HCT116 (cell line): ENCODE measurements around the gene INPP5F. TPM values are rescaled to one million over a fixed set of nuclear protein-coding genes. Genes with fewer than 3 reads are reported as not detected.

Experiments
- ATAC-seq: fragments of 200-7000 bp; cut with Tn5 transposase; 2 replicates; pipeline ENCODE4 v1.9.1; 2020; ENCODE audit warnings: mild to moderate bottlenecking, moderate library complexity
- BruUV-seq: library from RNA; stranded (reverse); fragments of 400-500 nt; replicated peaks from 2 replicates; lab custom pipeline; 2021; lab: Mats Ljungman, UMichigan
- CTCF ChIA-PET: fragments of 300-600 bp; sonication (Branson Sonifier 250); formaldehyde crosslinking; loops from one replicate; lab custom pipeline; 2021; ENCODE audit warnings: antibody characterized with exemption; lab: Charles Lee
- POLR2A ChIA-PET: fragments of 300-600, 350-600 bp; sonication (Branson Sonifier 250); formaldehyde crosslinking; loops from one replicate; lab custom pipeline; 2021; ENCODE audit warnings: antibody characterized with exemption; lab: Charles Lee
- RAD21 ChIA-PET, 2 experiments: fragments of 300-600 bp; sonication (Branson Sonifier 250); formaldehyde crosslinking; loops; one replicate each; lab custom pipeline; 2023; ENCODE audit warnings: low total read pairs in 2 of 2; ENCODE audit not compliant: uncharacterized antibody in 2 of 2, unreplicated experiment in 2 of 2, low non-redundant PET in 1 of 2; lab: Charles Lee
- DNase-seq: peaks from one replicate; pipeline ENCODE4 v3.0.0-alpha.2; 2010; ENCODE audit warnings: low read depth, low spot score
- H2AFZ ChIP-seq: fragments of 200-600 bp; shearing (Covaris generic), sonication (generic); 2 replicates; pipeline ENCODE4 v1.6.1; 2017; ENCODE audit warnings: low read depth, mixed run types, mixed read lengths, antibody characterized with exemption, low read length; ENCODE audit not compliant: poor library complexity, severe bottlenecking
- H3K27ac ChIP-seq: 2 replicates; pipeline ENCODE4 v1.5.1; 2012; ENCODE audit warnings: low read depth, low read length
- H3K27me3 ChIP-seq: fragments of 200-600 bp; sonication (generic); 2 replicates; pipeline ENCODE4 v1.6.1; 2016; ENCODE audit warnings: mixed run types, low read length, mixed read lengths; ENCODE audit not compliant: insufficient read depth
- H3K36me3 ChIP-seq, 2 experiments: fragments of 200-500 bp in 1 of 2; fragments of 200-600 bp in 1 of 2; sonication (Bioruptor generic) in 1 of 2; sonication (generic) in 1 of 2; 2 replicates each; pipeline versions ENCODE4 v1.5.1 to v1.6.1; 2014 to 2016; ENCODE audit warnings: low read length in 2 of 2, inconsistent platforms in 1 of 2, mixed read lengths in 1 of 2, mixed run types in 1 of 2; ENCODE audit not compliant: insufficient read depth in 2 of 2, control insufficient read depth in 1 of 2
- H3K4me1 ChIP-seq, 2 experiments: fragments of 200-600 bp in 1 of 2; sonication (generic) in 1 of 2; 2 replicates each; pipeline versions ENCODE4 v1.5.1 to v1.6.1; 2012 to 2017; ENCODE audit warnings: low read length in 2 of 2, inconsistent platforms in 1 of 2, mild to moderate bottlenecking in 1 of 2, mixed read lengths in 1 of 2, mixed run types in 1 of 2, moderate library complexity in 1 of 2; ENCODE audit not compliant: insufficient read depth in 2 of 2, control insufficient read depth in 1 of 2
- H3K4me2 ChIP-seq: fragments of 200-600 bp; sonication (generic); 2 replicates; pipeline ENCODE4 v1.6.1; 2017; ENCODE audit warnings: mixed run types, low read length, mixed read lengths
- H3K4me3 ChIP-seq, 2 experiments: fragments of 200-600 bp in 1 of 2; sonication (generic) in 1 of 2; replicated peaks in 1 of 2; 2 replicates each; pipeline ENCODE4 v1.5.1; 2011 to 2016; ENCODE audit warnings: low read length in 2 of 2, control low read depth in 1 of 2, low read depth in 1 of 2, mild to moderate bottlenecking in 1 of 2, mixed read lengths in 1 of 2, mixed run types in 1 of 2
- H3K79me2 ChIP-seq: fragments of 200-600 bp; sonication (generic); 2 replicates; pipeline ENCODE4 v1.6.1; 2017; ENCODE audit warnings: mild to moderate bottlenecking, mixed run types, low read length, moderate library complexity, mixed read lengths; ENCODE audit not compliant: insufficient read depth
- H3K9ac ChIP-seq: fragments of 200-600 bp; sonication (generic); 2 replicates; pipeline ENCODE4 v1.6.1; 2016; ENCODE audit warnings: low read length, mixed read lengths
- H3K9me2 ChIP-seq: fragments of 200-600 bp; sonication (generic), shearing (Covaris generic); 2 replicates; pipeline ENCODE4 v1.6.1; 2017; ENCODE audit warnings: mixed run types, mild to moderate bottlenecking, moderate library complexity; ENCODE audit not compliant: insufficient read depth
- H3K9me3 ChIP-seq, 2 experiments: fragments of 200-500 bp in 1 of 2; fragments of 200-600 bp in 1 of 2; sonication (Bioruptor generic) in 1 of 2; sonication (generic) in 1 of 2; 2 replicates each; pipeline ENCODE4 v1.6.1; 2014 to 2017; ENCODE audit warnings: low read length in 2 of 2, mixed read lengths in 2 of 2, inconsistent platforms in 1 of 2, low read depth in 1 of 2, mild to moderate bottlenecking in 1 of 2, mixed run types in 1 of 2, moderate library complexity in 1 of 2; ENCODE audit not compliant: control insufficient read depth in 1 of 2, insufficient read depth in 1 of 2
- H4K20me1 ChIP-seq: fragments of 200-600 bp; sonication (generic), shearing (Covaris generic); 2 replicates; pipeline ENCODE4 v1.6.1; 2017; ENCODE audit warnings: mixed run types, mild to moderate bottlenecking, moderate library complexity; ENCODE audit not compliant: insufficient read depth
- CEBPB ChIP-seq: IDR thresholded peaks from 2 replicates; pipeline ENCODE4 v1.6.1; 2012; ENCODE audit warnings: low read depth
- CTCF ChIP-seq, 3 experiments: fragments of 200-600 bp in 1 of 3; sonication (generic) in 1 of 3; IDR thresholded peaks in 2 of 3; conservative IDR thresholded peaks in 1 of 3; 2 replicates each; pipeline ENCODE4 v1.5.1; 2012 to 2017; ENCODE audit warnings: low read depth in 2 of 3, low read length in 2 of 3, antibody characterized with exemption in 1 of 3, borderline replicate concordance in 1 of 3, control low read depth in 1 of 3, mild to moderate bottlenecking in 1 of 3, mixed read lengths in 1 of 3, mixed run types in 1 of 3, moderate library complexity in 1 of 3; ENCODE audit not compliant: insufficient read depth in 1 of 3
- EGR1 ChIP-seq: IDR thresholded peaks from 2 replicates; pipeline ENCODE4 v1.6.1; 2012; ENCODE audit warnings: low read depth
- ELF1 ChIP-seq: IDR thresholded peaks from 2 replicates; pipeline ENCODE4 v1.6.1; 2012; ENCODE audit warnings: low read depth, borderline replicate concordance
- EZH2 ChIP-seq: fragments of 200-600 bp; sonication (generic); IDR thresholded peaks from 2 replicates; pipeline ENCODE4 v1.6.1; 2017; ENCODE audit warnings: antibody characterized with exemption, mixed run types
- EZH2phosphoT487 ChIP-seq: fragments of 200-600 bp; IDR thresholded peaks from 2 replicates; pipeline ENCODE4 v1.6.1; 2018; ENCODE audit warnings: antibody characterized with exemption, borderline replicate concordance
- FOSL1 ChIP-seq: IDR thresholded peaks from 2 replicates; pipeline ENCODE4 v1.6.1; 2012; ENCODE audit warnings: low read depth
- JUND ChIP-seq: IDR thresholded peaks from 2 replicates; pipeline ENCODE4 v1.6.1; 2012
- POLR2A ChIP-seq: IDR thresholded peaks from 2 replicates; pipeline ENCODE4 v1.7.0; 2011; ENCODE audit warnings: borderline replicate concordance; ENCODE audit not compliant: insufficient read depth, insufficient read length; ENCODE audit errors: extremely low read depth
- POLR2AphosphoS5 ChIP-seq: IDR thresholded peaks from 2 replicates; pipeline ENCODE4 v1.6.1; 2011; ENCODE audit warnings: mild to moderate bottlenecking, low read depth, low read length, moderate library complexity
- RAD21 ChIP-seq: IDR thresholded peaks from 2 replicates; pipeline ENCODE4 v1.6.1; 2012; ENCODE audit warnings: low read depth, mild to moderate bottlenecking
- SP1 ChIP-seq: IDR thresholded peaks from 2 replicates; pipeline ENCODE4 v1.6.1; 2012; ENCODE audit warnings: low read depth
- SRF ChIP-seq: IDR thresholded peaks from 2 replicates; pipeline ENCODE4 v1.6.1; 2012; ENCODE audit warnings: low read depth
- TCF7L2 ChIP-seq: IDR thresholded peaks from 2 replicates; pipeline ENCODE4 v1.7.0; 2011; ENCODE audit warnings: borderline replicate concordance, inconsistent platforms; ENCODE audit not compliant: insufficient read depth, insufficient read length; ENCODE audit errors: extremely low read depth
- YY1 ChIP-seq: IDR thresholded peaks from 2 replicates; pipeline ENCODE4 v1.6.1; 2011; ENCODE audit warnings: low read length, low read depth, moderate library complexity, mild to moderate bottlenecking; ENCODE audit not compliant: insufficient replicate concordance; ENCODE audit errors: extremely low read depth
- ZFX ChIP-seq: fragments of 450-650 bp; IDR thresholded peaks from 2 replicates; pipeline ENCODE4 v1.6.1; 2017
- ZNF274 ChIP-seq: fragments of 200-500 bp; sonication (Bioruptor generic); IDR thresholded peaks from 2 replicates; pipeline ENCODE4 v1.6.1; 2014; ENCODE audit warnings: mild to moderate bottlenecking, low read depth, low read length, inconsistent platforms
- intact Hi-C: fragments of 100-400 bp; cut with micrococcal nuclease; formaldehyde crosslinking; loops from 2 replicates; pipeline ENCODE4 v1.10.0; 2022
- total RNA-seq: library from RNA; stranded (reverse); gene quantifications from one replicate; pipeline ENCODE4 v1.2.1, GENCODE V29; 2021; ENCODE audit not compliant: unreplicated experiment
- TF ChIP-seq, protein P1 (sequence below): IDR thresholded peaks from 2 replicates; pipeline ENCODE4 v1.6.1; 2012
- TF ChIP-seq, protein P2 (sequence below): IDR thresholded peaks from 2 replicates; pipeline ENCODE4 v1.6.1; 2012; ENCODE audit warnings: low read depth

Gene INPP5F
- total RNA-seq, 1 experiment from 2014 or later = 21.6 TPM

DNA sequence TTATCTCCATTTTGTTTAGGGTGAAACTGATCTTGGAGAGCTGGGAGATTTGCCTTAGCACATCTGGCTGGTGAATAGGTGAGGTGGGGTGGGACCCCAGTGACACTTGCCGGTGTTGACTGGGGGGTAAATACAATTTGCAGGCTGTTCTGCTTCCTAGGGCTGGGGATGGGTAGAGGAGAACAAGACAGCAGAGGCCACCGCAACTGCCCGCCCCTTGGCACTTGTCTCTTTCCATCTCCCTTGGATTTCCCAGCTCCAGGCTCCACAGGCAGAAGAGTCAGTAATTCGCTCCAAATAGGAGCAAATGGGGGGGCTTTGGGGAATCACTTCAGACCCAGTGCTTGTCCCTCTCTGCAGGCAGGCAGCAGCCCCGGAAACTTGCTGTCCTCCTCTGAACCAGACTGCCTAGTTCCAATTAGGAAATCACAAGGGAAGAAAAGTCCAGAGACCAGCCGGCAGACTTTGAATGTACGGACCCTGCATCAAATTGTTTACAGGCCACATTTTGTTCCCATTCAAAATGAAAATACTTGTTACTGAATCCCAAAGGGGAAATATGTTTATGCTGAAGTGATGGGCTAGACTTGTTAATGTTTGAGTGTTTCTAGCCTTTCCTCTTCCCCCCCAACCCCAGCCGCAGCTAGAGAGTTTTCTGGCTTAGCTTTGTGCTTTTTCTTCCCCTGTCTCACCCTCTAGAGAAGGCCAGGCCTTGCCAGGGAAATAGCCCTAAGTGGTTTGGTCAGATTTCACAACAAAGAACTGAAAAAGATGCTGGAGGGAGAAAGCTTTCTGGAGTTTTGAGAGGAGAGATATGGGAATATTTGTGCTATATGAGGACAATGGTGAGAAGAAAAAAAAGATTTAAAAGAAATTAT lies 10.0 kb upstream of the INPP5F start:
- ChIA-PET POLR2A (no interaction called here), RAD21 (no interaction called here), CTCF (no interaction called here)
- ATAC-seq (no peak), DNase-seq (no peak)
- Histone ChIP-seq H3K9ac (no peak overlapping the region), H3K4me3 (no peak overlapping the region), H2AFZ (no peak overlapping the region), H3K36me3 (no peaks in the 10 kb centered on the region), H3K9me2 (no peaks in the 10 kb centered on the region), H3K4me1 (no peaks in the 10 kb centered on the region), H3K79me2 (no peaks in the 10 kb centered on the region), H3K27ac (no peak overlapping the region), H3K4me2 (no peak overlapping the region), H4K20me1 (no peaks in the 10 kb centered on the region), H3K9me3 (no peaks in the 10 kb centered on the region), H3K27me3 (no peaks in the 10 kb centered on the region)
- no TSS peak for BruUV-seq
- intact Hi-C loops = no loop called here
- TF ChIP-seq RAD21 = no peak
- TF ChIP-seq ELF1 = no peak
- TF ChIP-seq, protein P1, sequence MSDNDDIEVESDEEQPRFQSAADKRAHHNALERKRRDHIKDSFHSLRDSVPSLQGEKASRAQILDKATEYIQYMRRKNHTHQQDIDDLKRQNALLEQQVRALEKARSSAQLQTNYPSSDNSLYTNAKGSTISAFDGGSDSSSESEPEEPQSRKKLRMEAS = no peak
- TF ChIP-seq POLR2AphosphoS5 = no peak
- no peak for TF ChIP-seq ZFX
- no peak for TF ChIP-seq EZH2phosphoT487
- TF ChIP-seq FOSL1 = no peak
- no peak for TF ChIP-seq YY1
- no peak for TF ChIP-seq TCF7L2
- no peak for TF ChIP-seq ZNF274
- TF ChIP-seq CTCF (IDR thresholded peaks at IDR 0.05 in 2 of 3, conservative IDR thresholded peaks at IDR 0.05 in 1 of 3; ENCODE audit: borderline replicate concordance in 1 of 3, insufficient read depth in 1 of 3, low read depth in 2 of 3, low read length in 2 of 3) = no peak
- TF ChIP-seq POLR2A = no peak
- TF ChIP-seq SRF = no peak
- no peak for TF ChIP-seq JUND
- TF ChIP-seq, protein P2, sequence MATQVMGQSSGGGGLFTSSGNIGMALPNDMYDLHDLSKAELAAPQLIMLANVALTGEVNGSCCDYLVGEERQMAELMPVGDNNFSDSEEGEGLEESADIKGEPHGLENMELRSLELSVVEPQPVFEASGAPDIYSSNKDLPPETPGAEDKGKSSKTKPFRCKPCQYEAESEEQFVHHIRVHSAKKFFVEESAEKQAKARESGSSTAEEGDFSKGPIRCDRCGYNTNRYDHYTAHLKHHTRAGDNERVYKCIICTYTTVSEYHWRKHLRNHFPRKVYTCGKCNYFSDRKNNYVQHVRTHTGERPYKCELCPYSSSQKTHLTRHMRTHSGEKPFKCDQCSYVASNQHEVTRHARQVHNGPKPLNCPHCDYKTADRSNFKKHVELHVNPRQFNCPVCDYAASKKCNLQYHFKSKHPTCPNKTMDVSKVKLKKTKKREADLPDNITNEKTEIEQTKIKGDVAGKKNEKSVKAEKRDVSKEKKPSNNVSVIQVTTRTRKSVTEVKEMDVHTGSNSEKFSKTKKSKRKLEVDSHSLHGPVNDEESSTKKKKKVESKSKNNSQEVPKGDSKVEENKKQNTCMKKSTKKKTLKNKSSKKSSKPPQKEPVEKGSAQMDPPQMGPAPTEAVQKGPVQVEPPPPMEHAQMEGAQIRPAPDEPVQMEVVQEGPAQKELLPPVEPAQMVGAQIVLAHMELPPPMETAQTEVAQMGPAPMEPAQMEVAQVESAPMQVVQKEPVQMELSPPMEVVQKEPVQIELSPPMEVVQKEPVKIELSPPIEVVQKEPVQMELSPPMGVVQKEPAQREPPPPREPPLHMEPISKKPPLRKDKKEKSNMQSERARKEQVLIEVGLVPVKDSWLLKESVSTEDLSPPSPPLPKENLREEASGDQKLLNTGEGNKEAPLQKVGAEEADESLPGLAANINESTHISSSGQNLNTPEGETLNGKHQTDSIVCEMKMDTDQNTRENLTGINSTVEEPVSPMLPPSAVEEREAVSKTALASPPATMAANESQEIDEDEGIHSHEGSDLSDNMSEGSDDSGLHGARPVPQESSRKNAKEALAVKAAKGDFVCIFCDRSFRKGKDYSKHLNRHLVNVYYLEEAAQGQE = no peak
- TF ChIP-seq SP1 = no peak
- no peak for TF ChIP-seq EZH2
- no peak for TF ChIP-seq CEBPB
- TF ChIP-seq EGR1 = no peak
